Measurements from ENCODE around the gene ARSB. TPM values are rescaled to one million over a fixed set of nuclear protein-coding genes. Genes with fewer than 3 reads are reported as not detected.

The ARSB gene
- total and polyA plus RNA-seq, 10 of the 15 experiments (the other 5 are each of a cell fraction or from before 2014, with no cell fraction given) = 1.2 to 8.2 (median 6.1) TPM

- ChIA-PET RAD21 (ENCODE audit: unreplicated experiment) (interaction anchor here (1.0 to 7.1 kb wide), 3 partner anchors 59 to 170 kb away, joined by 3 to 93 read pairs (median 4); no protein-coding TSS in a partner anchor), SMC1A (ENCODE audit: uncharacterized antibody, unreplicated experiment) (interaction anchor here (0.6 to 8.5 kb wide), 9 partner anchors 9 to 1442 kb away, joined by 3 to 143 read pairs (median 4); no protein-coding TSS in a partner anchor), CTCF (interaction anchor here (0.6 to 12.0 kb wide), 7 partner anchors 9 to 823 kb away, joined by 3 to 268 read pairs (median 5); no protein-coding TSS in a partner anchor), POLR2A (interaction anchor here (0.6 to 1.7 kb wide), 2 partner anchors 11 to 420 kb away, joined by 3 to 4 read pairs; no protein-coding TSS in a partner anchor)
- 96% methylated on average over 1 of the region's 1 CpG for WGBS (ENCODE audit: insufficient coverage, insufficient replicate concordance, low lambda C conversion rate, missing lambda C conversion rate)
- no peak for FAIRE-seq
- BruUV-seq (replicated peaks) = no TSS peak
- TF ChIP-seq BHLHE40 (IDR thresholded peaks at IDR 0.05; ENCODE audit: borderline replicate concordance in 1 of 2, low read depth in 2 of 2, low read length in 1 of 2) (no peak), SMARCA5 (IDR thresholded peaks at IDR 0.05) (no peak), NFYB (IDR thresholded peaks at IDR 0.05; ENCODE audit: insufficient read depth, low read depth, low read length) (no peak), STAT1 (conservative IDR thresholded peaks at IDR 0.05) (no peak), NFXL1 (IDR thresholded peaks at IDR 0.05; ENCODE audit: borderline replicate concordance) (no peak), KAT2A (conservative IDR thresholded peaks at IDR 0.05; ENCODE audit: control insufficient read depth, low read depth, low read length) (no peak), JUNB (IDR thresholded peaks at IDR 0.05) (no peak), BCL3 (IDR thresholded peaks at IDR 0.05; ENCODE audit: borderline replicate concordance, insufficient read depth, low read depth, low read length, poor library complexity, severe bottlenecking) (no peak), POLR2A (IDR thresholded peaks at IDR 0.05; ENCODE audit: low read depth, low read length) (no peak), MEF2A (IDR thresholded peaks at IDR 0.05; ENCODE audit: insufficient read depth, low read depth, low read length) (no peak), POU2F2 (IDR thresholded peaks at IDR 0.05; ENCODE audit: borderline replicate concordance, low read depth, low read length) (no peak), ZNF622 (IDR thresholded peaks at IDR 0.05) (no peak)
- TF ChIP-seq, protein P1, sequence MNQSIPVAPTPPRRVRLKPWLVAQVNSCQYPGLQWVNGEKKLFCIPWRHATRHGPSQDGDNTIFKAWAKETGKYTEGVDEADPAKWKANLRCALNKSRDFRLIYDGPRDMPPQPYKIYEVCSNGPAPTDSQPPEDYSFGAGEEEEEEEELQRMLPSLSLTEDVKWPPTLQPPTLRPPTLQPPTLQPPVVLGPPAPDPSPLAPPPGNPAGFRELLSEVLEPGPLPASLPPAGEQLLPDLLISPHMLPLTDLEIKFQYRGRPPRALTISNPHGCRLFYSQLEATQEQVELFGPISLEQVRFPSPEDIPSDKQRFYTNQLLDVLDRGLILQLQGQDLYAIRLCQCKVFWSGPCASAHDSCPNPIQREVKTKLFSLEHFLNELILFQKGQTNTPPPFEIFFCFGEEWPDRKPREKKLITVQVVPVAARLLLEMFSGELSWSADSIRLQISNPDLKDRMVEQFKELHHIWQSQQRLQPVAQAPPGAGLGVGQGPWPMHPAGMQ (IDR thresholded peaks at IDR 0.05; ENCODE audit: borderline replicate concordance) = no peak
- Histone ChIP-seq H4K20me1 (ENCODE audit: control insufficient read depth, insufficient read depth) (no peaks in the 10 kb centered on the region), H3K4me2 (ENCODE audit: control insufficient read depth, insufficient read depth) (no peak overlapping the region), H3K9ac (ENCODE audit: control insufficient read depth, insufficient read depth, low read length) (no peak overlapping the region), H3K9me3 (replicated peaks; ENCODE audit: control insufficient read depth, insufficient read depth, low read length) (no peaks in the 10 kb centered on the region), H2AFZ (ENCODE audit: control insufficient read depth, low read depth, low read length) (no peak overlapping the region), H3K79me2 (ENCODE audit: control insufficient read depth, insufficient read depth, low read length) (no peaks in the 10 kb centered on the region), H3K27me3 (replicated peaks in 1 of 2; ENCODE audit: control insufficient read depth in 2 of 2, insufficient read depth in 2 of 2, low read length in 1 of 2) (no peaks in the 10 kb centered on the region), H3K4me1 (ENCODE audit: control insufficient read depth, insufficient read depth, low read length) (no peaks in the 10 kb centered on the region), H3K27ac (ENCODE audit: control insufficient read depth, insufficient read depth) (no peak overlapping the region), H3K36me3 (ENCODE audit: control insufficient read depth in 2 of 2, insufficient read depth in 2 of 2, low read length in 1 of 2) (peaks cover 0 to 4% of the 10 kb centered on the region in 2 experiments; a peak in 3 of 4 replicates), H3K4me3 (no peak overlapping the region)
- intact Hi-C loops (cut with micrococcal nuclease; ENCODE audit: unreplicated experiment) = no loop called here
- no peak for DNase-seq (ENCODE audit: low read depth, low spot score)
- in situ Hi-C loops (cut with MboI) = loop anchor here (5.0 kb wide), 1 partner anchor 64 kb away; no protein-coding TSS in a partner anchor
- ATAC-seq = no peak
These were observed 23.4 kb downstream of the ARSB start for GRCh38 chr5:78961743-78962142.

Data from GM12878 (cell line).